H9 (cell line): Measurements from ENCODE around the gene TRIM26. TPM values are rescaled to one million over a fixed set of nuclear protein-coding genes. Genes with fewer than 3 reads are reported as not detected.

Source experiments
- DNase-seq: peaks from one replicate; pipeline ENCODE4 v3.0.0-alpha.2; 2017
- H2AFZ ChIP-seq: one replicate; pipeline ENCODE4 v1.6.1; 2013; ENCODE audit warnings: mild to moderate bottlenecking, low read length, control low read depth, moderate library complexity
- H2AK5ac ChIP-seq: 2 replicates; pipeline ENCODE4 v1.6.1; 2013; ENCODE audit warnings: low read length, control low read depth, mixed read lengths; ENCODE audit not compliant: insufficient read length
- H2BK120ac ChIP-seq: one replicate; pipeline ENCODE4 v1.6.1; 2013; ENCODE audit warnings: low read depth, mild to moderate bottlenecking, low read length, control low read depth, inconsistent platforms; ENCODE audit not compliant: poor library complexity, severe bottlenecking
- H2BK12ac ChIP-seq: 2 replicates; pipeline ENCODE4 v1.6.1; 2013; ENCODE audit warnings: low read length, control low read depth, mixed read lengths, low read depth; ENCODE audit not compliant: insufficient read length
- H2BK15ac ChIP-seq: 2 replicates; pipeline ENCODE4 v1.6.1; 2013; ENCODE audit warnings: low read depth, low read length, control low read depth
- H2BK20ac ChIP-seq: one replicate; pipeline ENCODE4 v1.6.1; 2013; ENCODE audit warnings: low read depth, mild to moderate bottlenecking, low read length, control low read depth, inconsistent platforms; ENCODE audit not compliant: poor library complexity, severe bottlenecking
- H2BK5ac ChIP-seq: 2 replicates; pipeline ENCODE4 v1.6.1; 2013; ENCODE audit warnings: low read length, control low read depth, mixed read lengths; ENCODE audit not compliant: insufficient read length
- H3K14ac ChIP-seq: 2 replicates; pipeline ENCODE4 v1.6.1; 2013; ENCODE audit warnings: low read length, control low read depth; ENCODE audit not compliant: insufficient read depth
- H3K18ac ChIP-seq: 2 replicates; pipeline ENCODE4 v1.6.1; 2013; ENCODE audit warnings: low read depth, mild to moderate bottlenecking, mixed read lengths, low read length, control low read depth; ENCODE audit not compliant: insufficient read length
- H3K23ac ChIP-seq: 2 replicates; pipeline ENCODE4 v1.6.1; 2013; ENCODE audit warnings: low read length, control low read depth, mixed read lengths, low read depth; ENCODE audit not compliant: insufficient read length
- H3K23me2 ChIP-seq: 2 replicates; pipeline ENCODE4 v1.6.1; 2013; ENCODE audit warnings: low read depth, mild to moderate bottlenecking, mixed read lengths, low read length, control low read depth; ENCODE audit not compliant: insufficient read length, poor library complexity, severe bottlenecking
- H3K27ac ChIP-seq: 2 replicates; pipeline ENCODE4 v1.5.1; 2013; ENCODE audit warnings: low read length, control low read depth, mixed read lengths, low read depth; ENCODE audit not compliant: insufficient read length
- H3K27me3 ChIP-seq: 2 replicates; pipeline ENCODE4 v1.6.1; 2013; ENCODE audit warnings: low read length, control low read depth, inconsistent platforms; ENCODE audit not compliant: insufficient read depth
- H3K4ac ChIP-seq: 2 replicates; pipeline ENCODE4 v1.6.1; 2013; ENCODE audit warnings: low read depth, mild to moderate bottlenecking, control low read depth, inconsistent platforms, low read length, moderate library complexity
- H3K4me1 ChIP-seq: 2 replicates; pipeline ENCODE4 v1.6.1; 2013; ENCODE audit warnings: low read length, control low read depth, inconsistent platforms; ENCODE audit not compliant: insufficient read depth
- H3K4me2 ChIP-seq: 2 replicates; pipeline ENCODE4 v1.6.1; 2013; ENCODE audit warnings: low read length, control low read depth, mixed read lengths; ENCODE audit not compliant: insufficient read length, insufficient read depth
- H3K56ac ChIP-seq: 2 replicates; pipeline ENCODE4 v1.6.1; 2013; ENCODE audit warnings: low read depth, mild to moderate bottlenecking, mixed read lengths, low read length, control low read depth; ENCODE audit not compliant: insufficient read length
- H3K79me1 ChIP-seq: 2 replicates; pipeline ENCODE4 v1.6.1; 2013; ENCODE audit warnings: low read depth, mild to moderate bottlenecking, moderate library complexity, low read length, control low read depth, inconsistent platforms; ENCODE audit not compliant: insufficient read depth, poor library complexity, severe bottlenecking
- H3K79me2 ChIP-seq: 2 replicates; pipeline ENCODE4 v1.6.1; 2013; ENCODE audit warnings: low read length, control low read depth, inconsistent platforms; ENCODE audit not compliant: insufficient read depth
- H3K9ac ChIP-seq: 2 replicates; pipeline ENCODE4 v1.6.1; 2013; ENCODE audit warnings: low read length, control low read depth, mixed read lengths; ENCODE audit not compliant: insufficient read length; ENCODE audit errors: extremely low read depth
- H3K9me3 ChIP-seq: one replicate; pipeline ENCODE4 v1.6.1; 2013; ENCODE audit warnings: low read depth, low read length, inconsistent platforms; ENCODE audit not compliant: control insufficient read depth
- H3T11ph ChIP-seq: one replicate; pipeline ENCODE4 v1.6.1; 2013; ENCODE audit warnings: mild to moderate bottlenecking, low read length, control low read depth, inconsistent platforms
- H4K20me1 ChIP-seq: one replicate; pipeline ENCODE4 v1.6.1; 2013; ENCODE audit not compliant: control insufficient read depth, insufficient read length, insufficient read depth
- H4K5ac ChIP-seq: 2 replicates; pipeline ENCODE4 v1.6.1; 2013; ENCODE audit warnings: low read depth, mild to moderate bottlenecking, mixed read lengths, low read length, control low read depth; ENCODE audit not compliant: insufficient read length
- H4K8ac ChIP-seq: replicated peaks from 2 replicates; pipeline ENCODE4 v1.6.1; 2013; ENCODE audit warnings: low read length, control low read depth, mixed read lengths, low read depth; ENCODE audit not compliant: insufficient read length
- H4K91ac ChIP-seq: 2 replicates; pipeline ENCODE4 v1.6.1; 2013; ENCODE audit warnings: low read depth, mild to moderate bottlenecking, moderate library complexity, mixed read lengths, low read length, control low read depth; ENCODE audit not compliant: insufficient read length
- H3K27ac Mint-ChIP-seq, 3 experiments: 2 replicates in 2 of 3; 3 replicates in 1 of 3; pipeline ENCODE4 v1.8.0; 2020 to 2021; ENCODE audit warnings: mixed read lengths in 3 of 3, mild to moderate bottlenecking in 1 of 3, moderate library complexity in 1 of 3
- H3K27me3 Mint-ChIP-seq: 2 replicates; pipeline ENCODE4 v1.8.0; 2021; ENCODE audit warnings: low read depth, mild to moderate bottlenecking, moderate library complexity, mixed read lengths
- H3K36me3 Mint-ChIP-seq, 3 experiments: 2 replicates in 2 of 3; 3 replicates in 1 of 3; pipeline ENCODE4 v1.8.0; 2020 to 2021; ENCODE audit warnings: low read depth in 3 of 3, mixed read lengths in 3 of 3; ENCODE audit not compliant: insufficient read depth in 1 of 3
- H3K4me1 Mint-ChIP-seq, 2 experiments: 2 replicates each; pipeline ENCODE4 v1.8.0; 2020; ENCODE audit warnings: mixed read lengths in 2 of 2
- H3K4me3 Mint-ChIP-seq, 2 experiments: 2 replicates in 1 of 2; 3 replicates in 1 of 2; pipeline ENCODE4 v1.8.0; 2020 to 2021; ENCODE audit warnings: mild to moderate bottlenecking in 2 of 2, mixed read lengths in 2 of 2, moderate library complexity in 1 of 2
- H3K9me3 Mint-ChIP-seq, 2 experiments: 2 replicates in 1 of 2; 3 replicates in 1 of 2; pipeline ENCODE4 v1.8.0; 2020; ENCODE audit warnings: mild to moderate bottlenecking in 2 of 2, mixed read lengths in 2 of 2, moderate library complexity in 1 of 2
- WGBS: extraction: QIAGEN DNeasy Blood & Tissue Kit; methylation state at CpG from one replicate; pipeline ENCODE4 v1.1.7; 2013; ENCODE audit warnings: missing lambda C conversion rate, low lambda C conversion rate, mixed read lengths; ENCODE audit not compliant: insufficient read length; ENCODE audit errors: extremely low coverage; 5-methylcytosine and 5-hydroxymethylcytosine counted together
- total RNA-seq: library from RNA; stranded (reverse); gene quantifications from 2 replicates; pipeline ENCODE4 v1.2.1, GENCODE V29; 2021
- TF ChIP-seq, protein P1 (sequence below): fragments of 200-600 bp; sonication (generic); conservative IDR thresholded peaks from 3 replicates; pipeline ENCODE4 v1.8.0; 2021; ENCODE audit warnings: antibody characterized with exemption, mild to moderate bottlenecking

The TRIM26 gene
- total RNA-seq, 1 experiment from 2014 or later: 35.8 TPM

DNA sequence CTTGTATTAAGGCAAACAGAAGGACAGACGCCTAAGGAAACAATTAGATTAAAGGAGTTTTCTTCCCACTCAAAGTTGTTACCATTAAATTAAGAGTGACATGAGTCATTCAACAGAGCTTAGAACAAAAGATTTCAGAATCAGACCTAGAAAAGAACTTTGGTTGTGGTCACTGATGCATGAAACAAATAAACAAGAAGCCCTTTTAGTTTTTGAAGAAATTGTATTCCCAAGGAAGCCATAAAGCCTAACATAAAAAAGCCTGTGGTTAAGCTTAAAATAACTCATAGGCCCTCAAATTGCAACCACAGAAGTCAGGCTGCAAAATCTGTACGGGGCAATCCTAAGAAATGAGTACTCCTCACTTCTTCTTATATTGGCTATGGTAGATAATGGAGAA, 17.9 kb upstream of the TRIM26 start:
- Histone ChIP-seq H3K27me3 (no peaks in the 10 kb centered on the region), H3K79me1 (no peaks in the 10 kb centered on the region), H3K18ac (no peak overlapping the region), H4K8ac (no peak overlapping the region), H4K5ac (no peak overlapping the region), H3K79me2 (no peaks in the 10 kb centered on the region), H3K14ac (no peak overlapping the region), H3K9me3 (no peaks in the 10 kb centered on the region), H3T11ph (no peak overlapping the region), H3K9ac (no peak overlapping the region), H3K4me2 (no peak overlapping the region), H2AFZ (no peak overlapping the region), H2AK5ac (no peak overlapping the region), H4K91ac (no peak overlapping the region), H3K56ac (no peak overlapping the region), H3K4me1 (no peaks in the 10 kb centered on the region), H3K27ac (no peak overlapping the region), H2BK5ac (no peak overlapping the region), H2BK20ac (no peak overlapping the region), H2BK12ac (no peak overlapping the region), H3K23ac (no peak overlapping the region), H3K4ac (no peak overlapping the region), H2BK120ac (no peak overlapping the region), H2BK15ac (no peak overlapping the region), H4K20me1 (no peaks in the 10 kb centered on the region), H3K23me2 (no peaks in the 10 kb centered on the region)
- DNase-seq: no peak
- Mint-ChIP-seq H3K27me3 (peaks cover 33% of the 10 kb centered on the region), H3K9me3 (no peaks in the 10 kb centered on the region), H3K4me3 (no peak overlapping the region), H3K36me3 (no peaks in the 10 kb centered on the region), H3K27ac (no peak overlapping the region), H3K4me1 (peaks cover 2 to 5% of the 10 kb centered on the region in 2 experiments; a peak in 1 of 4 replicates)
- TF ChIP-seq, protein P1, sequence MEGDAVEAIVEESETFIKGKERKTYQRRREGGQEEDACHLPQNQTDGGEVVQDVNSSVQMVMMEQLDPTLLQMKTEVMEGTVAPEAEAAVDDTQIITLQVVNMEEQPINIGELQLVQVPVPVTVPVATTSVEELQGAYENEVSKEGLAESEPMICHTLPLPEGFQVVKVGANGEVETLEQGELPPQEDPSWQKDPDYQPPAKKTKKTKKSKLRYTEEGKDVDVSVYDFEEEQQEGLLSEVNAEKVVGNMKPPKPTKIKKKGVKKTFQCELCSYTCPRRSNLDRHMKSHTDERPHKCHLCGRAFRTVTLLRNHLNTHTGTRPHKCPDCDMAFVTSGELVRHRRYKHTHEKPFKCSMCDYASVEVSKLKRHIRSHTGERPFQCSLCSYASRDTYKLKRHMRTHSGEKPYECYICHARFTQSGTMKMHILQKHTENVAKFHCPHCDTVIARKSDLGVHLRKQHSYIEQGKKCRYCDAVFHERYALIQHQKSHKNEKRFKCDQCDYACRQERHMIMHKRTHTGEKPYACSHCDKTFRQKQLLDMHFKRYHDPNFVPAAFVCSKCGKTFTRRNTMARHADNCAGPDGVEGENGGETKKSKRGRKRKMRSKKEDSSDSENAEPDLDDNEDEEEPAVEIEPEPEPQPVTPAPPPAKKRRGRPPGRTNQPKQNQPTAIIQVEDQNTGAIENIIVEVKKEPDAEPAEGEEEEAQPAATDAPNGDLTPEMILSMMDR: no peak
- WGBS: no CpG with 5 or more reads among the region's 2 CpGs
